Ovary (tissue), 9 donors: Measurements from ENCODE around the gene DCN. TPM values are rescaled to one million over a fixed set of nuclear protein-coding genes. Genes with fewer than 3 reads are reported as not detected.
A peak's percentile ranks its signal among the peaks of the same experiment; 100 is the strongest.

ENCODE experiments used
- DNase-seq, 5 donors: peaks; one replicate each; pipeline ENCODE4 v3.0.0-alpha.2; 2019 to 2020
- H3K27ac ChIP-seq, 2 donors: fragments of 200-600 bp; one replicate each; pipeline versions ENCODE4 v1.5.1 to v1.8.0; 2019 to 2022
- H3K27me3 ChIP-seq: fragments of 200-600 bp; one replicate; pipeline ENCODE4 v1.8.0; 2022
- H3K36me3 ChIP-seq: fragments of 200-600 bp; sonication (generic); one replicate; pipeline ENCODE4 v1.5.1; 2019
- H3K4me1 ChIP-seq: one replicate; pipeline ENCODE4 v1.8.1; 2013; ENCODE audit warnings: mild to moderate bottlenecking, moderate library complexity; ENCODE audit not compliant: insufficient read depth
- H3K4me3 ChIP-seq: fragments of 200-600 bp; sonication (generic); one replicate; pipeline ENCODE4 v1.5.1; 2017
- H3K9me3 ChIP-seq, 2 donors: fragments of 200-600 bp in 1 of 2; sonication (generic) in 1 of 2; one replicate each; pipeline versions ENCODE4 v1.5.1 to v1.8.1; 2013 to 2019; ENCODE audit warnings: mild to moderate bottlenecking in 1 of 2, moderate library complexity in 1 of 2
- CTCF ChIP-seq, 3 donors: fragments of 450-650 bp in 2 of 3; fragments of 200-600 bp in 1 of 3; IDR thresholded peaks; one replicate each; pipeline versions ENCODE4 v1.5.1 to v1.8.0; 2016 to 2022; ENCODE audit warnings: antibody characterized with exemption in 3 of 3, mild to moderate bottlenecking in 1 of 3
- EP300 ChIP-seq: sonication (generic); formaldehyde crosslinking; IDR thresholded peaks from one replicate; pipeline ENCODE4 v1.6.1; 2017; ENCODE audit warnings: antibody characterized with exemption
- POLR2A ChIP-seq: fragments of 450-650 bp; IDR thresholded peaks from one replicate; pipeline ENCODE4 v1.6.1; 2017; ENCODE audit warnings: antibody characterized with exemption, mild to moderate bottlenecking, moderate library complexity
- WGBS, 3 donors: extraction: QIAGEN DNeasy Blood & Tissue Kit in 1 of 3; methylation state at CpG; one replicate each; pipeline versions ENCODE4 v1.1.5 to v1.1.7; 2013 to 2017; 5-methylcytosine and 5-hydroxymethylcytosine counted together
- intact Hi-C, 4 donors: fragments of 100-400 bp; cut with DNase I; formaldehyde crosslinking; loops; one replicate each; pipeline versions ENCODE4 v1.11.0 to v1.15.1; 2022 to 2023
- polyA plus RNA-seq, 2 donors: library from polyadenylated mRNA; stranded (reverse); fragments of 200-250 nt in 1 of 2; fragments of 350-450 nt in 1 of 2; fragmentation: Illumina TruSeq in 1 of 2; extraction: RNeasy Lipid Tissue Mini Kit (QIAGEN cat#74804) in 1 of 2; gene quantifications; one replicate each; pipeline ENCODE4 v1.2.3, GENCODE V29; 2013 to 2014
- total RNA-seq, 7 donors: library from RNA; depleted of rRNA in 2 of 7; stranded (reverse); fragments of >200 nt in 2 of 7; fragmentation: NEBNext Ultra II Directional in 3 of 7; extraction: Animal tissue kit (Norgen Biotek cat#: 25700) in 3 of 7; gene quantifications; one replicate each; pipeline versions ENCODE4 v1.1.0 to v1.2.4, GENCODE V29; 2016 to 2023
- donor health status: DM: no; HTN: no; CAD: no; lungs with moderate emphysema.
- donor health status: DM: no; HTN: no; CAD: no.
- donor health status: Bipolar disorder and iron deficiency.
- donor health status: DM: yes; HTN: yes; CAD: no.
- donor health status: DM: no; HTN: no; CAD: no.
- donor health status: DM: yes; HTN: yes; CAD: no.

DCN gene
- total and polyA plus RNA-seq, 9 donors = 1,911 to 5,778 (median 2,871) TPM

- TF ChIP-seq POLR2A (no peak), CTCF (IDR thresholded peaks at IDR 0.05) (no peak), EP300 (no peak)
- WGBS, 3 donors = 8 to 10% (median 9%) methylated on average over 5 of the region's 5 CpGs
- no peak for DNase-seq
- H3K36me3 ChIP-seq = no peaks in the 10 kb centered on the region
- no peaks in the 10 kb centered on the region for H3K4me1 ChIP-seq
- H3K27me3 ChIP-seq = no peaks in the 10 kb centered on the region
- intact Hi-C loops = loop anchor here (2.0 to 10.0 kb wide), 7 partner anchors 47 to 205 kb away; partner anchors contain the start of gene LUM (in 1 of the 4)
- H3K9me3 ChIP-seq = no peaks in the 10 kb centered on the region
- H3K4me3 ChIP-seq = peak overlapping the region; percentile 50
- peak overlapping the region; percentile 41 to 89 for H3K27ac ChIP-seq
Measured at GRCh38 chr12:91179966-91180561, 2.6 kb downstream of the DCN start.

GRCh38 chr12:91179315-91179714, 3.3 kb downstream of the DCN start:
- no peaks in the 10 kb centered on the region for H3K36me3 ChIP-seq
- WGBS, 3 donors = 10 to 15% (median 13%) methylated on average over 7 of the region's 7 CpGs
- no peaks in the 10 kb centered on the region for H3K9me3 ChIP-seq
- no peaks in the 10 kb centered on the region for H3K27me3 ChIP-seq
- intact Hi-C loops = loop anchor here in 3 of 4 donors (2.0 to 10.0 kb wide), 4 partner anchors 67 to 205 kb away; partner anchors contain the start of gene LUM (in 1 of the 3)
- H3K4me3 ChIP-seq = peak overlapping the region; percentile 50
- peak overlapping the region; percentile 83 to 89 for H3K27ac ChIP-seq
- no peaks in the 10 kb centered on the region for H3K4me1 ChIP-seq
- DNase-seq = peak in 1 of 5 donors; percentile 37
- TF ChIP-seq CTCF (IDR thresholded peaks at IDR 0.05) = no peak
- no peak for TF ChIP-seq POLR2A
- TF ChIP-seq EP300 = no peak

GRCh38 chr12:91178781-91179180, 3.8 kb downstream of the DCN start:
- Histone ChIP-seq H3K27ac (peak overlapping the region; percentile 83 to 89), H3K27me3 (no peaks in the 10 kb centered on the region), H3K4me1 (no peaks in the 10 kb centered on the region), H3K36me3 (no peaks in the 10 kb centered on the region), H3K9me3 (no peaks in the 10 kb centered on the region), H3K4me3 (peak overlapping the region; percentile 50)
- 10 to 15% (median 10%) methylated on average over 1 of the region's 1 CpG for WGBS, 3 donors
- TF ChIP-seq CTCF (IDR thresholded peaks at IDR 0.05) = no peak
- no peak for TF ChIP-seq EP300
- TF ChIP-seq POLR2A = no peak
- DNase-seq = no peak
- intact Hi-C loops = loop anchor here in 3 of 4 donors (2.0 to 10.0 kb wide), 4 partner anchors 66 to 204 kb away; partner anchors contain the start of gene LUM (in 1 of the 3)

GRCh38 chr12:91178139-91178561, 4.5 kb downstream of the DCN start:
- 2 to 3% (median 3%) methylated on average over 7 of the region's 7 CpGs for WGBS, 3 donors
- TF ChIP-seq EP300 (no peak), CTCF (IDR thresholded peaks at IDR 0.05) (peak in 2 of 3 donors; percentile 63 to 70)
- peak overlapping the region; percentile 83 to 89 for H3K27ac ChIP-seq
- intact Hi-C loops = loop anchor here in 3 of 4 donors (2.0 to 10.0 kb wide), 4 partner anchors 66 to 203 kb away; partner anchors contain the start of gene LUM (in 1 of the 3)
- no peaks in the 10 kb centered on the region for H3K9me3 ChIP-seq
- DNase-seq = peak; percentile 45 to 54 (median 48)
- H3K4me3 ChIP-seq = peak overlapping the region; percentile 50
- H3K27me3 ChIP-seq = no peaks in the 10 kb centered on the region
- peaks cover 5% of the 10 kb centered on the region for H3K4me1 ChIP-seq
- H3K36me3 ChIP-seq = no peaks in the 10 kb centered on the region
